Hypothalamus (tissue), 51 donors: ENCODE results near the gene NOTCH2NLA.
"Not testable (repeated sequence)": the region's sequence is repeated elsewhere in the genome, so short reads cannot be mapped to it uniquely, and the experiment has no call there.

Source experiments
- DNase-seq, 51 donors: peaks; one replicate each; lab custom pipeline; 2025; lab: John Stamatoyannopoulos, UW

The NOTCH2NLA gene

GRCh38 chr1:146174531-146174930 is 54.3 kb downstream of the NOTCH2NLA start:
- not testable (repeated sequence) for DNase-seq

GRCh38 chr1:146167740-146168139 is 61.1 kb downstream of the NOTCH2NLA start:
- DNase-seq = not testable (repeated sequence)

- DNase-seq = not testable (repeated sequence)
Measured at GRCh38 chr1:146167273-146167672, 61.5 kb downstream of the NOTCH2NLA start.

GRCh38 chr1:146144465-146144864 is 84.4 kb downstream of the NOTCH2NLA start, which contains the start of gene NBPF10:
TSS of gene NBPF10 (minus strand) at chr1:146144804. CDS start at chr1:146144769, 35 bp downstream.
- not testable (repeated sequence) for DNase-seq
